Germinal center (tissue), 1 donor: ENCODE data around the gene ADAMTS16.
"Not testable (repeated sequence)": the region's sequence is repeated elsewhere in the genome, so short reads cannot be mapped to it uniquely, and the experiment has no call there.

Experiments
- DNase-seq: peaks from one replicate; pipeline ENCODE4 v3.0.0; 2012; ENCODE audit warnings: mixed read lengths, low spot score

The ADAMTS16 gene

DNA sequence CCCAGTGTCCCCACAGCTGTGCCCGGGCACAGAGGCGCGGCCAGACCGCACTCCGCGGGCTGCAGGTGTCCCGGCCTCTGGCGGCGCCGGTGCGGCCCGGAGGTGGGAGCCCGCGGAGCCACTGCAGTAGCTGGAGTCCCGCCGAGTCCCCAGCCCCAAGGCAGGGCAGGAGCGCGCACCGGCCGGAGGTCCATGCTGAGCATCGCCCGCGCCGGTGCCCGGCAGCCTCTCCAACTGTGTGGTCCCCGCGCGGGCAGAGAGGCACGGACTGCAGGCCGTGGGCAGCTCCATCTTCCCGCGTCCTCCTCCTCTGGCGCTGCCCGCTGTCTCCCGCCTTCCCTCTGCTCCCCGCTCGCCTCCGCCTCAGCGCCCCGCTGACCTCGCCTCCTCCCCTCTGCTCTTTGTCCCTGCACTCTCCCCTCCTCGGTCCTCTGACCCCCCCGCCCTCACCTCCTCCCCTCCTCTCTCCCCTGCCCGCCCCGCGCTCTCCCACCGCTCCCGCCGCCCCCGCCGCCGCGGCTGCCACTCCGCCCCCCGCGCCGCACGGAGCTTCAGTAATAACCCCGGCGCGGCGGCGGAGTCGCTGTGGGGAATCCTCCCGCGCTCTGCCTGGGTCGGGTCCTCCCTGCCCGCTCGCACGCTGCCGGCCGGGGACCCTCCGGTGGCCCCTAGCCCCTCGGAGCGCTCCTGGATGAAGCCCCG lies at the start of gene ADAMTS16:
Gene ADAMTS16, plus strand, starts transcription at position 554 of the 702 bp plus-strand sequence. Its CDS starts 138 bp downstream, at position 692.
- no peak for DNase-seq

GRCh38 chr5:5092149-5092548 lies 48.0 kb upstream of the ADAMTS16 start:
- no peak for DNase-seq

- no peak for DNase-seq
Measured at GRCh38 chr5:5100635-5101034, 39.5 kb upstream of the ADAMTS16 start.

- DNase-seq = no peak
Measured at GRCh38 chr5:5101676-5102075, 38.5 kb upstream of the ADAMTS16 start.

DNA sequence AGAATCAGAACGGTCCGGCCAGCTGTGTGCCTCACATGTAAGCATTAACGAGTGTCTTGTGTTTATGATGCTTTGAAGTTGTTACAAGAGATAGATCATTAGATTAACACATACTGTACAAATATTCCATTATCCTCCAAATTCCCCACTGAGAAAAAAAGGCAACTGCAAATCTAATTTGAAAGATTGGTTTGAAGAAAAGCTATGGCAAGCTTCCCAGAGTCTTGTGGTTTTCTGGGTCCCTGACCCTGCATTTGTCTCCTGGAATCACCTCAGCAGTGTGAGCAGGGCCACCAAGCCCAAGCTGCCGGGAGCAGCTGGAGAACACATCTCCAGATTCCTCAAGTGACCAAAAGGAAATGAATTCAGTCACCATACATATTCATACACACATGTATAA lies 36.9 kb upstream of the ADAMTS16 start:
- DNase-seq = no peak

DNA sequence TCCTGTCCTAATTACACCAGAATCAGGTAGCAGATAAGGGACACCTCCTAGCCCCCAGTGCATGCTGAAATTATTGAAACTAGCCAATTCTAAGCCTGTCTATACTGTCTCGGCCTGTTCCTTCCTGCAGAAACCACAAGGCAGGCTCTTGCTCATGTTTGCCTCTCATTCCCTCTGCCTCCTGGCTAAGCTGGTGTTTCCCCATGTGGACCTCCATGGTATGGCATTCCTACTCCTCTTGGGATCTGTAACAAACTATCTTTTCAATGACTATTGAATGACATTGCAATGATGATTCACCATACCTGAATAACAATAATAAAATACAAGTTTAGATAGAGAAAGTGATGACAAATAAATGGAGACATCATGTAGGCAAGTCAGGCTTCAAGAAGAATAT lies 35.6 kb upstream of the ADAMTS16 start:
- no peak for DNase-seq

DNA sequence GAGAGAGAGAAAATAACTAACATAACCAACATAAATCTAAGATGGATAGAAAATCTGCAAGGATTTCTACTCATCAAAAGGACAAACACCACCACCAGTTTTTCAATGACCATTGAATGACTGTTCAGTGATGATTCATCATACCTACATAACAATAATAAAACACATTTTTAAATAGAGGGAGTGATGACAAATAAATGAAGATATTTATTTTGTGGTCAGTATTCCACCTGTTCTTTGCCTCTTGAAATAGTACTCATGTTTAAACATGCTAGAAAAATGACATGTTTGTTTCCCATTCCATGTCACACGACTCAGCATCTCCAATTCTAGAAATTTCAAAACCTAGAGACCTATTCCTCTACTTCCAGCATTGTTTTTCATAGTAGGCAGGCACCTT lies 34.6 kb upstream of the ADAMTS16 start:
- no peak for DNase-seq

- DNase-seq = no peak
Measured at GRCh38 chr5:5116956-5117355, 23.2 kb upstream of the ADAMTS16 start.

DNA sequence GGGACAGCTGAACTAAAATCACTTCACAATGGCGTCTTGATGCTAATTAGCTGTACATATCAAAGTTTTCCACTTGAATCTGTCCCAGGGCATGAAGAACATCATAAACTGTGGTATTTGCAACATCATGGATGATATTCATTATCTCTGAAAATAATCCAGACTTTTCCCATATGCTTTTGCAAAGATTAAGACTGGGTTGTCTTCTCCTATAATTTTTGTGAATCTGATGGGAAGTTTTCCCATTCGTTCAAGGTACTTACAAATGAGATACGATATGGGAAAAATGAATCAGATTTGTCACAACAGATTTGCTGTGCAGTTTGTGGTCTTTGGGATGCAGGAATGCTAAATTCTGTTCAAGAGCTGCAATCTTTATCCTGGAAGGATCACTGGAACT lies 17.4 kb upstream of the ADAMTS16 start:
- no peak for DNase-seq

- DNase-seq = no peak
Measured at GRCh38 chr5:5124231-5124630, 15.9 kb upstream of the ADAMTS16 start.

DNA sequence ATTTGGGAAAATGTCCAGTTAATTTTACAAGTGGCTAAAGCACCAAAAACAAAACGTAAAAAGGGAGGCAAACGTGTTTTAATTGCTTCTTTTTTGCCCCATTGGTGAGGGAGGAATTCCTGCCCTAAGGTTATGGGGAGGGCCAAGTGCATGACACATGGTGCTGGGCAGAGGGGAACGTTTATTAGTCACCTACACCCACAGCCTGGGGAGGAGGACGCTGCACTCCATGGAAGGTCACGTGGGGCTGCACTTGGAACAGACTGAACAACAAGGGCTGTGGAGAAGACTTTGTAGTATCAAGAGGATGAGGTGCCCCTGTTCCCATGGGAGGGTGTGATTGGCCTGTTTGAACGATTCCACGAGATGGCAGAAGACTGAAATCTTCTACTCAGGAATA lies 13.7 kb upstream of the ADAMTS16 start:
- DNase-seq = no peak

DNA sequence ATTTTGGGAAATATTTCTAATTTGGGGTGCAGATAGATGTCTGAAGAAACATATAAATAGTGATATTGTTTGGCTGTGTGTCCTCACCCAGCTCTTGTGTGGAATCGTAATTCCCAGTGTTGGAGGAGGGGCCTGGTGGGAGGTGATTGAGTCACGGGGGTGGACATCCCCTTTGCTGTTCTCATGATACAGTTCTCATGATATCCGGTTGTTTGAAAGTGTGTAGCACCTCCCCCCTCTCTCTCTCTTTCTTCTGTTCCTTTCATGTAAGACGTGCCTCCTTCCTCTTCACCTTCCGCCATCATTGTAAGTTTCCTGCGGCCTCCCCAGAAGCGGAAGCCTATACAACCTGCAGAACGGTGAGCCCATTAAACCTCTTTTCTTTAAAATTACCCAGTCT lies 11.4 kb upstream of the ADAMTS16 start:
- no peak for DNase-seq

DNA sequence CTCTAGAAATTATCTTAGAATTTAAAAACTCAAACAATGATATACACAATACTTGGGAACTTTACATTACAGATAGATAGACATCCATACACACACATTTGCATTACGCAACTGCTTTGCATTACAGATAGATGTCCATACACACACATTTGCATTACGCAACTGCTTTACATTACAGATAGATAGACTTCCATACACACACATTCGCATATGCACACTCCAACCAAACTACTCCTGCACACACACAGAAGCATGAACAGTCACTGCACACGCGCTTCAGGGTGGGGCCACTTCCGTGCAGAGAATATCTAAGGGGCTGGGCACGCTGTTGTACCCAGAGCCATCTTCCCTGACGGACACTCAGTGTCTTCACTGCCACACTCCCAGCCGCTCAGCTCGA lies 7.9 kb upstream of the ADAMTS16 start:
- no peak for DNase-seq

DNA sequence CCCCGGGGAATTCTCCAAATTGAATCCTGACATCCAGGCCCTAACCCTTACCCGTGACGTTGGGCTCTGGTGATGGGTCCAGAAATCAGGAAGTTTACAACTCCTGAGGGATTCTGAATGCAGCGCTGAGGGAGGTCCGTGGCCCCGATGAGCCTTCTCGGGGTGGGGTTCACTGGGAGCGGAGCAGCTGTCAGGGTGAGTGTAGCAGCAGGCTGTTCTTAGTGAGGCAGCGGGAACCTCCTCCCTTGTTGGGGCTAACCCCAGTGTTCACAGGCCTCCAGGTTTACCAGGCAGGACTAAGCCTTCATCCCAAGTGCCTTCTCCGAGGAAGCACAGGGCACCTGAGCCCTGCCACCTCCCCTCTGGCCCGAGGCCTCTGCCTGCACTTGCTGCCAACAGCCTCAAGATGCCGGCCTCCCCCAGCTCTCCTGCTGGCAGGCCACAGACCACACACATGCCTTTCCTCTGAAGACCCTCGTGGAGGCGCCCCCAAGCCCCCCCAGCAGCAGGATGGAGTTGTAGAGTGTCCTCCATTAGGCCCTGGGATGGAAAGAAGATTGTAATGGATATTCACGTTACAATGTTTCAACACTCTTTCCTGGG lies 7.3 kb upstream of the ADAMTS16 start:
- DNase-seq = no peak

DNA sequence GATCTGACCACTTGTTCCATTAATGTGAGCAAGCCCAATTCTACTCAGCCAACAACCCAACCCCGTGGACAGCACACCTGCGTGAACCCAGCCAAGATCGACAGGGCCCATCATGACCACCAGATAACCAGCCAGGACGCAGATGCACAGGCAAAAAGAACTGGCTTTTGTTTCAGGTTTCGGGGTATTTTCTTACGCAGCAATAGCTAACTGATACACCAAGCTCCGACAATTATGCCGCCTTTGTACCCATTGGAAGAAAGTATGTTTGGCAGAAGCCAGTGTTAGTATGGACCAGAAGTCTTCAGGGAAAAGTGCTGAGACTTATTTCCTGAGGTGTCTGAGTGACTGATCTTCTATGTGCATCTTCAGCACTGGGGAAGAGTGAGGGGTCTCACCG lies 6.0 kb upstream of the ADAMTS16 start:
- DNase-seq = no peak

DNA sequence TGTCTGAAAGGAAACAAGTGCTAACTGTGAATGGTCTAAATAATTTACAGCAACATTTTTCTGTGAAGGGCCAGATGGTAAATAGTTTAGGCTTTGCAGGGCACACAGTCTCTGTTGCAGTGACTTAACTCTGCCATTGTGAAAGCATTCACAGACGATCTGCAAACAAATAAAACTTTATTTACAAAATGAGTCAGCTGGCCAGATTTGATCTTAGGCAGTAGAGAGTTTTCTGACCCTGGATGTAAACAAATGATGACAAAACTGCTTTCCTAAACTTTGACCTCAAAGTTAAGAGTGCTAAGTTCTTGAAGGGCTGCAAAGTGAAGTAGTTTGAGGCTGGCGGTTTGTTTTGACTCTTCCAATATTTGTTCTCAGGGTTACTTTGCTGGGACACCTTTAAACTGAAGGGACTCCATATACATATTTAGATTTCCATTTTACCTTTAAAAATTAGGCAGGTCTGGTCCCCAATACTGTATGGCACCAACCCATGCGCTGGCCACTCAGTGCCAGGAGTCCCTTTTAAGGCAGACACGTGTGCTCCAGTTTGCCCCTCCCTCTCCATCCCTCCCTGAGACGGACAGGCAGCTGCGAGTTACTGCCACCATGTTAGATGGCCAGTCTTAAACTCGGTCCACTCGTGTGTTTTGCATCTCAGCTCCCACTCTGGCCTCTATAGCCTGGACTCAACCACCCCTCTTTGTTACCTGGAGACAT lies 4.0 kb upstream of the ADAMTS16 start:
- no peak for DNase-seq

GRCh38 chr5:5137851-5138250 lies 2.3 kb upstream of the ADAMTS16 start:
- not testable (repeated sequence) for DNase-seq

DNA sequence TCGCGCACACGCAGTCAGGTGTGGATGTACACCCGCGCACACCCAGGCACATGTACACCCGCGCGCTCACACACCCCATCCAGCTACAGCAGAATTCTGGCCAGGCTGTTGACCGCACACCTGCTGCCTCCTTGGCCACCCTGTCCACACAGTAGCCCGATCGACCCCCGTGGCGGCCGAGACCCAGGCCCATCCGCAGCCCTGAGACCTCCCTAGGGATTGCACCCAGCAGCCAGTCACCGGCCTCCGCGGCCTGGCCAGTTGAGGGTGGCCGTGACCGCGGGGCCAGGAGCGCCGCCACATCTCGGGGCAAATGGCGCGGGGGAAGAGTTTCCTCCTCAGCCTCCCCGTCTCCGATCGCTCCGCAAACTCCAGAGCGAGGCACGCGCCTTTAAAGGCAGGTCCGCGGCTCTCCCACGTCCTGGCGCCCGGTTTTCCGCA lies 774 bp upstream of the ADAMTS16 start:
- no peak for DNase-seq

DNA sequence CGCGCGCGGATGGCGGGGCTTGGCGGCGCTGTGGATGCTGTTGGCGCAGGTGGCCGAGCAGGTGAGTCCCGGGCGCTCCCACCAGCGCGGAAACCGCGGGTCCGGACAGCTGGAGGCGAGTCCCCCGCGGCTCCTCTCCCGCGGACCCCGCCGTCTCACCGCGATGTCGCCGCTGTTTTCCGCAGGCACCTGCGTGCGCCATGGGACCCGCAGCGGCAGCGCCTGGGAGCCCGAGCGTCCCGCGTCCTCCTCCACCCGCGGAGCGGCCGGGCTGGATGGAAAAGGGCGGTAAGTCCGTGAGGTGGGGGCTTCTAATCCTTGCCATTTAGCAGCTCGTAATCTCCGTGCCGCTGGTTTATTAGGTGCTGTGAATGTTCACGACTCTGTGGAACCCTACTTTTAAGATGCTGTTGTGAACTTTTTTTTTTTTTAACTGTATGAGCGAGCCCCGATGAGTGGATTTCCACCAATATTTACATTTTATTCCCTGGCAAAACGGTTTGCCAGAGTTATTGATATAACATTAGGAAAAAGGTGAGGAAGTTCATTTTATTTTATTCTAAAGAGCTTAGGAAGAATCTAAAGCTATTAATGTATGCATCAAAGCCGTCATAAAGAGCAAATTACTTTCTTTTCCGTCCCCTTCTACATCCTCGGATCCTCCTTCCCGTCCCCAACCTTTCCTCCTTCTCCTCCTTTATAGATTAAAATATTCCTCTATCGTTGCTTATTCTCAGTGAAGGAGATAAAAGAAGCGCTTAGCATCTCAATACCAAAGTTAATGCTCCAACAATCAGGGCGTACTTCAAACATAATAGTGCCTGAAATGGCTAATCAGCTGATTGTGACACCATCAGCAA lies 579 bp downstream of the ADAMTS16 start:
- DNase-seq = no peak

DNA sequence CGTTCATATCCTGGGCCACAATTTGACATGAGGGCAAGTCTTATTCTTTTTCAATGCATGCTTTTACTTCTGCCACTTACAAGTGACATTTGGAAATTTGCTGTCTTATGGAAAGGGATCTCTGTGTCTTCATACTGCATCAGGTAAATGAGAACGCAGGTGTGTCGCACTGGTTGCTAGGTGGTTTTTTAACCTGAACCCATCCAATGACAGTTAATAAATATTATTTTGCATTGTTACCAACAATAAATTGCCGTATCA lies 1.1 kb downstream of the ADAMTS16 start:
- DNase-seq = no peak

- peak; percentile 16 for DNase-seq
Measured at GRCh38 chr5:5141625-5142525, 1.7 kb downstream of the ADAMTS16 start.

GRCh38 chr5:5144441-5144840 lies 4.3 kb downstream of the ADAMTS16 start:
- no peak for DNase-seq
